Naive thymus-derived CD4-positive, alpha-beta T cell (primary cell): Measurements from ENCODE around the gene RECQL. TPM values are rescaled to one million over a fixed set of nuclear protein-coding genes. Genes with fewer than 3 reads are reported as not detected.
"Not testable (repeated sequence)": the region's sequence is repeated elsewhere in the genome, so short reads cannot be mapped to it uniquely, and the experiment has no call there.

ENCODE experiments used
- ATAC-seq: fragments of 150-1000 bp; cut with Tn5 transposase; 2 replicates; pipeline ENCODE4 v1.10.0; 2021; ENCODE audit warnings: mild to moderate bottlenecking, moderate library complexity
- CTCF ChIA-PET: fragments of 350-600 bp; sonication (Branson Sonifier 250); formaldehyde crosslinking; loops from one replicate; lab custom pipeline; 2021; ENCODE audit warnings: antibody characterized with exemption; lab: Charles Lee
- POLR2A ChIA-PET: fragments of 350-600 bp; sonication (Branson Sonifier 250); formaldehyde crosslinking; loops from one replicate; lab custom pipeline; 2021; ENCODE audit warnings: antibody characterized with exemption, inconsistent platforms; lab: Charles Lee
- DNase-seq, 9 donors: peaks; one replicate each; pipeline versions ENCODE4 v3.0.0 to v3.0.0-alpha.2; 2020 to 2022; ENCODE audit warnings: mixed read lengths in 1 of 9
- H3K27ac ChIP-seq: one replicate; pipeline ENCODE4 v1.7.0; 2013; ENCODE audit warnings: mild to moderate bottlenecking, low read depth, low read length, moderate library complexity
- H3K27me3 ChIP-seq, 2 donors: one replicate each; pipeline ENCODE4 v1.7.0; 2013; ENCODE audit warnings: low read length in 2 of 2, mild to moderate bottlenecking in 2 of 2, moderate library complexity in 2 of 2; ENCODE audit not compliant: control insufficient read depth in 2 of 2, insufficient read depth in 2 of 2
- H3K36me3 ChIP-seq, 3 experiments: 1 replicate in 2 of 3; 2 replicates in 1 of 3; pipeline ENCODE4 v1.7.0; 2013; ENCODE audit warnings: low read length in 3 of 3, mild to moderate bottlenecking in 3 of 3, moderate library complexity in 1 of 3; ENCODE audit not compliant: insufficient read depth in 3 of 3, control insufficient read depth in 2 of 3
- H3K4me1 ChIP-seq, 2 donors: one replicate each; pipeline ENCODE4 v1.7.0; 2013; ENCODE audit warnings: low read length in 2 of 2, mild to moderate bottlenecking in 2 of 2, moderate library complexity in 1 of 2; ENCODE audit not compliant: control insufficient read depth in 2 of 2, insufficient read depth in 2 of 2
- H3K4me3 ChIP-seq: 2 replicates; pipeline ENCODE4 v1.7.0; 2013; ENCODE audit warnings: mild to moderate bottlenecking, low read length
- H3K9me3 ChIP-seq, 3 experiments: 1 replicate in 2 of 3; 2 replicates in 1 of 3; pipeline ENCODE4 v1.7.0; 2013; ENCODE audit warnings: low read length in 3 of 3; ENCODE audit not compliant: control insufficient read depth in 2 of 3
- H3K27ac Mint-ChIP-seq, 9 donors: one replicate each; pipeline ENCODE4 v1.8.0; 2020 to 2022; ENCODE audit warnings: mixed read lengths in 9 of 9, mild to moderate bottlenecking in 8 of 9, moderate library complexity in 5 of 9, inconsistent platforms in 2 of 9
- H3K27me3 Mint-ChIP-seq, 5 donors: one replicate each; pipeline ENCODE4 v1.8.0; 2021 to 2022; ENCODE audit warnings: mixed read lengths in 5 of 5, mild to moderate bottlenecking in 1 of 5
- H3K36me3 Mint-ChIP-seq, 5 donors: one replicate each; pipeline ENCODE4 v1.8.0; 2020 to 2022; ENCODE audit warnings: mixed read lengths in 5 of 5, mild to moderate bottlenecking in 3 of 5, inconsistent platforms in 1 of 5
- H3K4me1 Mint-ChIP-seq, 7 donors: one replicate each; pipeline ENCODE4 v1.8.0; 2020 to 2022; ENCODE audit warnings: mixed read lengths in 7 of 7, mild to moderate bottlenecking in 3 of 7, inconsistent platforms in 1 of 7
- H3K4me3 Mint-ChIP-seq, 10 donors: one replicate each; pipeline ENCODE4 v1.8.0; 2020 to 2022; ENCODE audit warnings: mild to moderate bottlenecking in 10 of 10, mixed read lengths in 10 of 10, moderate library complexity in 6 of 10, inconsistent platforms in 2 of 10
- H3K9me3 Mint-ChIP-seq, 11 donors: one replicate each; pipeline ENCODE4 v1.8.0; 2020 to 2022; ENCODE audit warnings: mixed read lengths in 11 of 11, mild to moderate bottlenecking in 4 of 11, inconsistent platforms in 1 of 11, moderate library complexity in 1 of 11
- intact Hi-C, 2 donors: fragments of 100-400 bp; cut with micrococcal nuclease; formaldehyde crosslinking; loops; one replicate each; pipeline ENCODE4 v1.15.1; 2023
- polyA plus RNA-seq, 2 donors: library from polyadenylated mRNA; unstranded; fragments of 300-500 nt; fragmentation: Illumina TruSeq; gene quantifications; one replicate each; pipeline ENCODE4 v1.2.3, GENCODE V29; 2021
- total RNA-seq, 6 experiments: library from RNA in 5 of 6; stranded (reverse) in 5 of 6; gene quantifications; 1 replicate in 5 of 6; 2 replicates in 1 of 6; pipeline ENCODE4 v1.2.3 and lab custom pipeline; 2021 to 2026

RECQL gene
- total and polyA plus RNA-seq, 7 experiments from 2014 or later = 19.4 to 77.7 (median 49.0) TPM

GRCh38 chr12:21429994-21430393, 71.4 kb downstream of the RECQL start:
- intact Hi-C loops = loop anchor here in 1 of 2 donors (10.0 kb wide), 1 partner anchor 1995 kb away; the partner anchor contains the start of gene AEBP2
- CTCF ChIA-PET = no interaction called here
- H3K27me3 ChIP-seq = no peaks in the 10 kb centered on the region
- POLR2A ChIA-PET = no interaction called here
- H3K9me3 ChIP-seq = no peaks in the 10 kb centered on the region
- no peak overlapping the region for H3K27ac ChIP-seq
- Mint-ChIP-seq H3K4me3 (no peak overlapping the region), H3K27ac (no peak overlapping the region), H3K4me1 (peaks cover 0 to 3% (median 0%) of the 10 kb centered on the region in 7 donors), H3K36me3 (no peaks in the 10 kb centered on the region), H3K27me3 (peaks cover 0 to 20% (median 12%) of the 10 kb centered on the region in 5 donors), H3K9me3 (peaks cover 0 to 5% (median 0%) of the 10 kb centered on the region in 11 donors)
- no peaks in the 10 kb centered on the region for H3K36me3 ChIP-seq
- no peak overlapping the region for H3K4me3 ChIP-seq
- ATAC-seq (no peak), DNase-seq (no peak)
- H3K4me1 ChIP-seq = no peaks in the 10 kb centered on the region

GRCh38 chr12:21428241-21428640, 73.2 kb downstream of the RECQL start:
- no peak for DNase-seq
- ATAC-seq = no peak
- Mint-ChIP-seq H3K36me3 (no peaks in the 10 kb centered on the region), H3K4me3 (no peak overlapping the region), H3K9me3 (peaks cover 0 to 5% (median 0%) of the 10 kb centered on the region in 11 donors), H3K27me3 (peaks cover 0 to 17% (median 12%) of the 10 kb centered on the region in 5 donors), H3K4me1 (peaks cover 0 to 3% (median 0%) of the 10 kb centered on the region in 7 donors), H3K27ac (no peak overlapping the region)
- no peaks in the 10 kb centered on the region for H3K9me3 ChIP-seq
- no peak overlapping the region for H3K4me3 ChIP-seq
- no peaks in the 10 kb centered on the region for H3K4me1 ChIP-seq
- ChIA-PET CTCF (interaction anchor here (1.4 kb wide), 1 partner anchor 64 kb away, joined by 3 read pairs; no protein-coding TSS in a partner anchor), POLR2A (no interaction called here)
- H3K27me3 ChIP-seq = no peaks in the 10 kb centered on the region
- no peak overlapping the region for H3K27ac ChIP-seq
- intact Hi-C loops = no loop called here
- no peaks in the 10 kb centered on the region for H3K36me3 ChIP-seq

GRCh38 chr12:21419009-21419699, 82.3 kb downstream of the RECQL start:
- H3K36me3 ChIP-seq, H3K4me1 ChIP-seq, CTCF ChIA-PET, H3K4me3 ChIP-seq, H3K36me3 Mint-ChIP-seq, H3K9me3 ChIP-seq, H3K27ac ChIP-seq, H3K27ac Mint-ChIP-seq, H3K4me1 Mint-ChIP-seq, ATAC-seq, H3K9me3 Mint-ChIP-seq, POLR2A ChIA-PET, H3K27me3 ChIP-seq, intact Hi-C loops, DNase-seq, H3K4me3 Mint-ChIP-seq: not testable (repeated sequence)
- H3K27me3 Mint-ChIP-seq = peaks cover 18 to 33% (median 20%) of the 10 kb centered on the region in 5 donors

Other genes starting within 250 kb of the RECQL start
- gene SLCO1A2, start 166.7 kb downstream of the RECQL start, total RNA-seq = under 1 TPM in 1 of 5 experiments, not detected in 4; 0.27 TPM
- not detected for gene SLCO1A2, start 166.7 kb downstream of the RECQL start, polyA plus RNA-seq
- gene IAPP, start 128.7 kb downstream of the RECQL start, total RNA-seq = not detected
- not detected for gene IAPP, start 128.7 kb downstream of the RECQL start, polyA plus RNA-seq
- 10 to 100 TPM; 28.5 to 47.4 (median 36.7) TPM for gene PYROXD1, start 64.0 kb downstream of the RECQL start, total RNA-seq
- 10 to 100 TPM; 21.4 to 28.6 TPM for gene PYROXD1, start 64.0 kb downstream of the RECQL start, polyA plus RNA-seq
- 10 to 100 TPM; 25.8 to 42.5 (median 31.7) TPM for gene GOLT1B, start 154 bp upstream of the RECQL start, total RNA-seq
- 10 to 100 TPM; 20.8 to 21.3 TPM for gene GOLT1B, start 154 bp upstream of the RECQL start, polyA plus RNA-seq
- gene SPX, start 24.7 kb upstream of the RECQL start, total RNA-seq = under 1 TPM; 0.16 to 0.69 (median 0.44) TPM
- gene SPX, start 24.7 kb upstream of the RECQL start, polyA plus RNA-seq = under 1 TPM in 1 of 2 donors, not detected in 1; 0.54 TPM
- gene GYS2, start 103.2 kb upstream of the RECQL start, total RNA-seq = under 1 TPM in 2 of 5 experiments, not detected in 3; 0.12 to 0.27 TPM
- not detected for gene GYS2, start 103.2 kb upstream of the RECQL start, polyA plus RNA-seq
- 1,000 to 10,000 TPM in 3 of 5 experiments, 100 to 1,000 TPM in 2; 630 to 1,306 (median 1,079) TPM for gene LDHB, start 156.2 kb upstream of the RECQL start, total RNA-seq
- 1,000 to 10,000 TPM; 2,617 to 2,849 TPM for gene LDHB, start 156.2 kb upstream of the RECQL start, polyA plus RNA-seq